Tibial nerve (tissue), 4 donors: Measurements from ENCODE around the gene EFCAB11. TPM values are rescaled to one million over a fixed set of nuclear protein-coding genes. Genes with fewer than 3 reads are reported as not detected.

Experiments
- DNase-seq, 2 donors: peaks; one replicate each; pipeline ENCODE4 v3.0.0-alpha.2; 2019; ENCODE audit warnings: low spot score in 2 of 2
- H3K27ac ChIP-seq, 4 donors: fragments of 200-600 bp; sonication (generic) in 3 of 4; one replicate each; pipeline ENCODE4 v1.5.1; 2017 to 2019; ENCODE audit warnings: mild to moderate bottlenecking in 1 of 4
- H3K27me3 ChIP-seq, 2 donors: fragments of 200-600 bp; sonication (generic) in 1 of 2; one replicate each; pipeline versions ENCODE4 v1.5.1 to v1.6.0; 2017 to 2019
- H3K36me3 ChIP-seq, 3 donors: fragments of 200-600 bp; sonication (generic); one replicate each; pipeline ENCODE4 v1.5.1; 2018 to 2019
- H3K4me1 ChIP-seq, 4 donors: fragments of 200-600 bp; sonication (generic) in 3 of 4; one replicate each; pipeline ENCODE4 v1.5.1; 2017 to 2019
- H3K4me3 ChIP-seq, 4 donors: fragments of 200-600 bp; sonication (generic) in 3 of 4; one replicate each; pipeline ENCODE4 v1.5.1; 2017 to 2019; ENCODE audit warnings: mild to moderate bottlenecking in 1 of 4, moderate library complexity in 1 of 4
- H3K9me3 ChIP-seq, 4 donors: fragments of 200-600 bp; sonication (generic) in 3 of 4; one replicate each; pipeline ENCODE4 v1.5.1; 2017 to 2019
- EP300 ChIP-seq, 2 donors: sonication (generic); formaldehyde crosslinking; IDR thresholded peaks; one replicate each; pipeline ENCODE4 v1.6.1; 2017; ENCODE audit warnings: antibody characterized with exemption in 2 of 2, mild to moderate bottlenecking in 1 of 2
- POLR2A ChIP-seq, 2 donors: fragments of 450-650 bp; IDR thresholded peaks; one replicate each; pipeline ENCODE4 v1.6.1; 2017; ENCODE audit warnings: antibody characterized with exemption in 2 of 2, mild to moderate bottlenecking in 2 of 2, moderate library complexity in 2 of 2
- WGBS, 2 donors: methylation state at CpG; one replicate each; pipeline ENCODE4 v1.1.5; 2018; 5-methylcytosine and 5-hydroxymethylcytosine counted together
- total RNA-seq, 4 donors: library from RNA; depleted of rRNA; stranded (reverse); fragments of >200 nt; gene quantifications; one replicate each; pipeline ENCODE4 v1.1.0, GENCODE V29; 2016
- TF ChIP-seq, protein P1 (sequence below), 5 experiments: fragments of 200-600 bp in 3 of 5; fragments of 450-650 bp in 2 of 5; sonication (generic) in 3 of 5; IDR thresholded peaks; one replicate each; pipeline ENCODE4 v1.5.1; 2016 to 2019; ENCODE audit warnings: antibody characterized with exemption in 5 of 5, mild to moderate bottlenecking in 3 of 5, moderate library complexity in 2 of 5

Gene EFCAB11
- total RNA-seq, 4 donors from 2014 or later = 2.2 to 7.8 (median 4.4) TPM

DNA sequence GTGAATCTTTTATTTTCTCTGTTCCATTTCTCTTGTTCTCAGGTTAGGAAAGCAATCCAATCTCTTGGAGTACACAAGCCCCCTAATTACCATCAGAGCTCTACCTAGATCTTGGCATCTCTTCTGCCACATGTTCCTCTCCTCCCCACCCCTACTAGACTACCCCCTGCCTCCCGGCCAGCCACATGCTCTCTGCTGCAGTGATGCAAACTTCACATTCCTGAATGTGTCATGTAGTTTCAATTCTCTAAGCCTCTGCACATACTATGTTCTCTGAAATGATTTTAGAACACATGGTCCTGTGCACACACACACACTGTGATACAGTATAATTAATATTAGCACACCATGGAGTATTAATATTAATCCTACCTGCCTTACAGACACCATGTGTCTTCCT is 104.6 kb downstream of the EFCAB11 start:
- no peaks in the 10 kb centered on the region for H3K27me3 ChIP-seq
- H3K4me3 ChIP-seq = no peak overlapping the region
- H3K9me3 ChIP-seq = no peaks in the 10 kb centered on the region
- H3K4me1 ChIP-seq = peaks cover 0 to 6% (median 2%) of the 10 kb centered on the region in 4 donors
- TF ChIP-seq EP300 (IDR thresholded peaks at IDR 0.05) (no peak), POLR2A (IDR thresholded peaks at IDR 0.05) (no peak)
- TF ChIP-seq, protein P1, sequence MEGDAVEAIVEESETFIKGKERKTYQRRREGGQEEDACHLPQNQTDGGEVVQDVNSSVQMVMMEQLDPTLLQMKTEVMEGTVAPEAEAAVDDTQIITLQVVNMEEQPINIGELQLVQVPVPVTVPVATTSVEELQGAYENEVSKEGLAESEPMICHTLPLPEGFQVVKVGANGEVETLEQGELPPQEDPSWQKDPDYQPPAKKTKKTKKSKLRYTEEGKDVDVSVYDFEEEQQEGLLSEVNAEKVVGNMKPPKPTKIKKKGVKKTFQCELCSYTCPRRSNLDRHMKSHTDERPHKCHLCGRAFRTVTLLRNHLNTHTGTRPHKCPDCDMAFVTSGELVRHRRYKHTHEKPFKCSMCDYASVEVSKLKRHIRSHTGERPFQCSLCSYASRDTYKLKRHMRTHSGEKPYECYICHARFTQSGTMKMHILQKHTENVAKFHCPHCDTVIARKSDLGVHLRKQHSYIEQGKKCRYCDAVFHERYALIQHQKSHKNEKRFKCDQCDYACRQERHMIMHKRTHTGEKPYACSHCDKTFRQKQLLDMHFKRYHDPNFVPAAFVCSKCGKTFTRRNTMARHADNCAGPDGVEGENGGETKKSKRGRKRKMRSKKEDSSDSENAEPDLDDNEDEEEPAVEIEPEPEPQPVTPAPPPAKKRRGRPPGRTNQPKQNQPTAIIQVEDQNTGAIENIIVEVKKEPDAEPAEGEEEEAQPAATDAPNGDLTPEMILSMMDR (IDR thresholded peaks at IDR 0.05) = no peak
- no peak for DNase-seq
- 60 to 75% methylated on average over 1 of the region's 1 CpG for WGBS, 2 donors
- no peaks in the 10 kb centered on the region for H3K36me3 ChIP-seq
- H3K27ac ChIP-seq = no peak overlapping the region

DNA sequence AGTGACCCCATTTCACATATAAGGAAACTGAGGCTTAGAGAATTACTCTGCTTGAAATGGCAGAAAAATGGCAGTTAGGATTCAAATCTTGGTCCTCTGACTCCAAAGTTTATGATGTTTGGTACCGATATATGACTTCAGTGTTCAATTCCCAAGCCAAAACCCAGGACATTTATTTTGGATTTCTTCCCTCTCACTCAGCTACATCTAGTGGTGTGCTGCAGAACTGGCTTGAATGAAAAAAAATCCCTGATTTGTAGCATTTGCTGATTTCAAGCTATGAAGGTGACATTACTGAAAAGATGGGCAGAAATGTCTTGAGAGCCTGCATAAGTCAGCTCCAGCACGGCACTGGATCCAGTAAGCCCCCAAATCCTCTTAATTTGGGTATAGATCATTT is 106.4 kb downstream of the EFCAB11 start:
- Histone ChIP-seq H3K4me1 (peaks cover 0 to 6% (median 2%) of the 10 kb centered on the region in 4 donors), H3K27ac (no peak overlapping the region), H3K27me3 (no peaks in the 10 kb centered on the region), H3K36me3 (no peaks in the 10 kb centered on the region), H3K9me3 (no peaks in the 10 kb centered on the region), H3K4me3 (no peak overlapping the region)
- no peak for DNase-seq
- TF ChIP-seq, protein P1 (IDR thresholded peaks at IDR 0.05) = peak; percentile 31 to 45 (median 37)
- no peak for TF ChIP-seq POLR2A (IDR thresholded peaks at IDR 0.05)
- 60 to 70% methylated on average over 2 of the region's 2 CpGs for WGBS, 2 donors

DNA sequence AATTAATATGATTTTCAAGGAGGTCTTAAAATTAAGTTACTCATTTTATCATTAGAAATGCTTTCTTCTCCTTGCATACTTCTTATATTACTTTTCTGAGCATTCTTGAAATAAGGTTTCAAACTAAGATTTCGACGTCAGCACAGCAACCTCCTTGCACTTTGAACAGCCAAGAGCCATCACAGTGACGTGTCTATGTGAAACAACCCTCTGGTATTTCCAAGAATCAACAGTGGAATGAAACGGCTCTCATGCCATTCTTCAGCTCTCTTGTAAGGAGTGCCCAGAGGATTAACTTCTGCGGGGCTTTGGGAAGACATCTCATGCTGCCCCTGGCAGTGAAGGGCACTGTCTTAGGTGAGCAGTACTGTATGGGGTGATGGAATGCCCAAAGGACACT is 109.2 kb downstream of the EFCAB11 start:
- no peak overlapping the region for H3K4me3 ChIP-seq
- DNase-seq = no peak
- no peaks in the 10 kb centered on the region for H3K27me3 ChIP-seq
- no peak overlapping the region for H3K27ac ChIP-seq
- no peaks in the 10 kb centered on the region for H3K9me3 ChIP-seq
- TF ChIP-seq POLR2A (IDR thresholded peaks at IDR 0.05) (no peak), EP300 (IDR thresholded peaks at IDR 0.05) (no peak)
- TF ChIP-seq, protein P1 (IDR thresholded peaks at IDR 0.05) = no peak
- no peaks in the 10 kb centered on the region for H3K4me1 ChIP-seq
- no peaks in the 10 kb centered on the region for H3K36me3 ChIP-seq
- WGBS, 2 donors = 56 to 67% methylated on average over 5 of the region's 5 CpGs

DNA sequence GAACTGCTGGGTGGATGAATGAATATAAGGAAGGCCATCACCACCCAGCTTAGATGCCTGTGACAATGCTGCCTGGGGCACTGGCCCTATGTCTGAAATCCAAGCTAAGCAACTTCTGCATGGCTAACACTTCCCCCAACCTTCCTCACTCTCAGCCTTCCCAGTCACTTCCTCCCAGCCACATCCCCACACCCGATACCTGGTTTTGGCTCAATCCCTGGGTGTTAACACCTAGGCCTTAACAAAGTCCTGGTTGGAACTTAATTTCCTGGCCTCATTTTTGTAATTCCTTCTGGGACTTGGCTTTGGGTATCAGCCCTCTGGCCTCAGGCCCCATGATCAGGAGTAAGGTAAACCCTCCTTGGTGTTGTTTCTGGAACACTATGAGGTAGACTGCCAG is 110.0 kb downstream of the EFCAB11 start:
- no peaks in the 10 kb centered on the region for H3K9me3 ChIP-seq
- no peaks in the 10 kb centered on the region for H3K27me3 ChIP-seq
- DNase-seq = no peak
- TF ChIP-seq, protein P1 (IDR thresholded peaks at IDR 0.05) = no peak
- TF ChIP-seq POLR2A (IDR thresholded peaks at IDR 0.05) (no peak), EP300 (IDR thresholded peaks at IDR 0.05) (no peak)
- H3K27ac ChIP-seq = no peak overlapping the region
- WGBS, 2 donors = 83 to 94% methylated on average over 1 of the region's 1 CpG
- H3K36me3 ChIP-seq = no peaks in the 10 kb centered on the region
- H3K4me1 ChIP-seq = no peaks in the 10 kb centered on the region
- H3K4me3 ChIP-seq = no peak overlapping the region

DNA sequence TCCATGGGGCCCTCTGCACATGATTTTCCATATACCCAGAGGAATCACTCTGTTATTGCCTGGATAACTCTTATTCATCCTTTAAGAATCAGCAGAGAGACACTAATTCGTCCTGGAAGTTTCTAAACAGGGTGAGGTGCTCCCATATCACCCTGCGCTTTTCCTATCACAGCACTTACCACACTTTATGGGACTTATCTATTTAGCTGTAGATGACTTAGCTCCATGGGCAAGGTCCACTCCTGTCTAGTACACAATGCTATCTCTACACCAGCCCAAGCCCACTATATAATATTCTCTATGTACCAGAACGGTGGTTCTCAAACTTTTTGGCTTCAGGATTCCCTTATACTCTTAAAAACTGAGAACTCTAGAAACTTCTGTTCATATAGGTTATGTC is 111.7 kb downstream of the EFCAB11 start:
- Histone ChIP-seq H3K4me3 (no peak overlapping the region), H3K27ac (no peak overlapping the region), H3K27me3 (no peaks in the 10 kb centered on the region), H3K4me1 (no peaks in the 10 kb centered on the region), H3K9me3 (peaks cover 0 to 7% (median 0%) of the 10 kb centered on the region in 4 donors), H3K36me3 (no peaks in the 10 kb centered on the region)
- TF ChIP-seq EP300 (IDR thresholded peaks at IDR 0.05) (no peak), POLR2A (IDR thresholded peaks at IDR 0.05) (no peak)
- TF ChIP-seq, protein P1 (IDR thresholded peaks at IDR 0.05) = no peak
- no peak for DNase-seq
- 86 to 93% methylated on average over 3 of the region's 3 CpGs for WGBS, 2 donors
